ENCODE results near the gene TGIF1. TPM values are rescaled to one million over a fixed set of nuclear protein-coding genes. Genes with fewer than 3 reads are reported as not detected.

TGIF1 gene
- total and polyA plus RNA-seq, 10 of the 15 experiments (the other 5 are each of a cell fraction or from before 2014, with no cell fraction given): 1.8 to 8.5 (median 6.4) TPM

DNA sequence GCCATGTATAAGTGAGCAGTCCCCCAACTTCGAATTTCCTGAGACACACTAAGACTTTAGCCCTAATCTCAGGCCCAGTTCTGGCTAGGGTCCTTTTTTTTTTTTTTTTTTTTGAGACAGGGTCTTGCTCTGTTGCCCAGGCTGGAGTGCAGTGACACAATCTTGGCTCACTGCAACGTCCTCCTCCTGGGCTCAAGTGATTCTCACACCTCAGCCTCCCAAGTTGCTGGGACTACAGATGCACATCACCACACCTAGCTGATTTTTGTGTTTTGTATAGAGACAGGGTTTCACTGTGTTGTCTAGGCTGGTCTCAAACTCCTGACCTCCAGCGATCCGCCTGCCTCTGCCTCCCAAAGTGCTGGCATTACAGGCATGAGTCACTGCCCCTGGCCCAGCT is 23.9 kb upstream of the TGIF1 start (continued):
- TF ChIP-seq, protein P1, sequence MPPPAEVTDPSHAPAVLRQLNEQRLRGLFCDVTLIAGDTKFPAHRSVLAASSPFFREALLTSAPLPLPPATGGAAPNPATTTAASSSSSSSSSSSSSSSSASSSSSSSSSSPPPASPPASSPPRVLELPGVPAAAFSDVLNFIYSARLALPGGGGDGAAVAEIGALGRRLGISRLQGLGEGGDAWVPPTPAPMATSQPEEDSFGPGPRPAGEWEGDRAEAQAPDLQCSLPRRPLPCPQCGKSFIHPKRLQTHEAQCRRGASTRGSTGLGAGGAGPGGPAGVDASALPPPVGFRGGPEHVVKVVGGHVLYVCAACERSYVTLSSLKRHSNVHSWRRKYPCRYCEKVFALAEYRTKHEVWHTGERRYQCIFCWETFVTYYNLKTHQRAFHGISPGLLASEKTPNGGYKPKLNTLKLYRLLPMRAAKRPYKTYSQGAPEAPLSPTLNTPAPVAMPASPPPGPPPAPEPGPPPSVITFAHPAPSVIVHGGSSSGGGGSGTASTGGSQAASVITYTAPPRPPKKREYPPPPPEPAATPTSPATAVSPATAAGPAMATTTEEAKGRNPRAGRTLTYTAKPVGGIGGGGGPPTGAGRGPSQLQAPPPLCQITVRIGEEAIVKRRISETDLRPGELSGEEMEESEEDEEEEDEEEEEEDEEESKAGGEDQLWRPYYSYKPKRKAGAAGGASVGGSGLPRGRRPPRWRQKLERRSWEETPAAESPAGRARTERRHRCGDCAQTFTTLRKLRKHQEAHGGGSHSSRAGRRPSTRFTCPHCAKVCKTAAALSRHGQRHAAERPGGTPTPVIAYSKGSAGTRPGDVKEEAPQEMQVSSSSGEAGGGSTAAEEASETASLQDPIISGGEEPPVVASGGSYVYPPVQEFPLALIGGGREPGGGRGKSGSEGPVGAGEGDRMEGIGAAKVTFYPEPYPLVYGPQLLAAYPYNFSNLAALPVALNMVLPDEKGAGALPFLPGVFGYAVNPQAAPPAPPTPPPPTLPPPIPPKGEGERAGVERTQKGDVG (CRISPR knock-in tag; IDR thresholded peaks at IDR 0.05): no peak
- no peak for TF ChIP-seq MTA2 (IDR thresholded peaks at IDR 0.05; ENCODE audit: low read depth)
- TF ChIP-seq MYB (IDR thresholded peaks at IDR 0.05; ENCODE audit: borderline replicate concordance, low read depth, low read length): no peak
- TF ChIP-seq SIX5 (IDR thresholded peaks at IDR 0.05; ENCODE audit: low read depth, low read length, severe bottlenecking): no peak
- TF ChIP-seq KDM1A (IDR thresholded peaks at IDR 0.05; ENCODE audit: borderline replicate concordance): no peak
- TF ChIP-seq PML (IDR thresholded peaks at IDR 0.05; ENCODE audit: low read length): no peak
- no peak for TF ChIP-seq CREB1 (IDR thresholded peaks at IDR 0.05; ENCODE audit: low read depth)
- no peak for TF ChIP-seq GATAD2B (conservative IDR thresholded peaks at IDR 0.05; ENCODE audit: low read depth)
- no peak for TF ChIP-seq MEF2B (IDR thresholded peaks at IDR 0.05; ENCODE audit: partially characterized antibody, poor library complexity, severe bottlenecking)

DNA sequence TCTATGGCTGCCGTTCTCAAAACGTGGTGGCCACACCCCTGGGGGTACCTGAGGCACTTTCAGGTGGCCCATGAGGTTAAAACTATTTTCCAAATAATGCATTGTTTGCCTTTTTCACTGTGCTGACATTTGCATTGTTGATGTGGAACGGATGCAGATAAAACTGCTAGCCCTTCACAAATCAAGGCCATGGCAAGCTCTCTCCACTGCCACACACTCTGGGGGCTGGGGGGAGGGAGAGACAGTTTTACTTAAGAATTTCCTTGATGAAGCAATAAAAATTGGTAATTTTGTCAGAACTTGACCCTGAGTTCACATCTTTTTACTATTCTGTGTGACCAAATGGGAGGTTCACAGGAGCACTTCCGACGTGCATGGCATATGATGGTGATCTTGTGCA is 22.0 kb upstream of the TGIF1 start:
- Histone ChIP-seq H4K20me1 (ENCODE audit: control insufficient read depth, insufficient read depth) (no peaks in the 10 kb centered on the region), H3K4me2 (ENCODE audit: control insufficient read depth, insufficient read depth) (no peak overlapping the region), H3K9ac (ENCODE audit: control insufficient read depth, insufficient read depth, low read length) (no peak overlapping the region), H3K36me3 (ENCODE audit: control insufficient read depth in 2 of 2, insufficient read depth in 2 of 2, low read length in 1 of 2) (no peaks in the 10 kb centered on the region), H3K4me3 (no peak overlapping the region), H3K4me1 (ENCODE audit: control insufficient read depth, insufficient read depth, low read length) (no peaks in the 10 kb centered on the region), H3K27ac (ENCODE audit: control insufficient read depth, insufficient read depth) (no peak overlapping the region), H3K79me2 (ENCODE audit: control insufficient read depth, insufficient read depth, low read length) (no peaks in the 10 kb centered on the region), H3K9me3 (replicated peaks; ENCODE audit: control insufficient read depth, insufficient read depth, low read length) (no peaks in the 10 kb centered on the region), H2AFZ (ENCODE audit: control insufficient read depth, low read depth, low read length) (no peak overlapping the region), H3K27me3 (replicated peaks in 1 of 2; ENCODE audit: control insufficient read depth in 2 of 2, insufficient read depth in 2 of 2, low read length in 1 of 2) (no peaks in the 10 kb centered on the region)
- POLR2A ChIA-PET: no interaction called here
- SMC1A ChIA-PET (ENCODE audit: uncharacterized antibody, unreplicated experiment): no interaction called here
- intact Hi-C loops (cut with micrococcal nuclease; ENCODE audit: unreplicated experiment) (no loop called here), in situ Hi-C loops (cut with MboI) (no loop called here)
- DNase-seq (ENCODE audit: low read depth, low spot score): no peak
- RAD21 ChIA-PET (ENCODE audit: unreplicated experiment): no interaction called here
- no peak for FAIRE-seq
- no peak for ATAC-seq
- no TSS peak for BruUV-seq (replicated peaks)
- CTCF ChIA-PET: no interaction called here
- 74% methylated on average over 5 of the region's 5 CpGs for WGBS (ENCODE audit: insufficient coverage, insufficient replicate concordance, low lambda C conversion rate, missing lambda C conversion rate)
- TF ChIP-seq ZSCAN29 (IDR thresholded peaks at IDR 0.05): no peak
- TF ChIP-seq ATF3 (IDR thresholded peaks at IDR 0.05; ENCODE audit: borderline replicate concordance, extremely low read depth, low read depth, low read length): no peak
- no peak for TF ChIP-seq BRCA1 (IDR thresholded peaks at IDR 0.05; ENCODE audit: low read depth, low read length)
- TF ChIP-seq LARP7 (IDR thresholded peaks at IDR 0.05): no peak
- TF ChIP-seq, protein P2, sequence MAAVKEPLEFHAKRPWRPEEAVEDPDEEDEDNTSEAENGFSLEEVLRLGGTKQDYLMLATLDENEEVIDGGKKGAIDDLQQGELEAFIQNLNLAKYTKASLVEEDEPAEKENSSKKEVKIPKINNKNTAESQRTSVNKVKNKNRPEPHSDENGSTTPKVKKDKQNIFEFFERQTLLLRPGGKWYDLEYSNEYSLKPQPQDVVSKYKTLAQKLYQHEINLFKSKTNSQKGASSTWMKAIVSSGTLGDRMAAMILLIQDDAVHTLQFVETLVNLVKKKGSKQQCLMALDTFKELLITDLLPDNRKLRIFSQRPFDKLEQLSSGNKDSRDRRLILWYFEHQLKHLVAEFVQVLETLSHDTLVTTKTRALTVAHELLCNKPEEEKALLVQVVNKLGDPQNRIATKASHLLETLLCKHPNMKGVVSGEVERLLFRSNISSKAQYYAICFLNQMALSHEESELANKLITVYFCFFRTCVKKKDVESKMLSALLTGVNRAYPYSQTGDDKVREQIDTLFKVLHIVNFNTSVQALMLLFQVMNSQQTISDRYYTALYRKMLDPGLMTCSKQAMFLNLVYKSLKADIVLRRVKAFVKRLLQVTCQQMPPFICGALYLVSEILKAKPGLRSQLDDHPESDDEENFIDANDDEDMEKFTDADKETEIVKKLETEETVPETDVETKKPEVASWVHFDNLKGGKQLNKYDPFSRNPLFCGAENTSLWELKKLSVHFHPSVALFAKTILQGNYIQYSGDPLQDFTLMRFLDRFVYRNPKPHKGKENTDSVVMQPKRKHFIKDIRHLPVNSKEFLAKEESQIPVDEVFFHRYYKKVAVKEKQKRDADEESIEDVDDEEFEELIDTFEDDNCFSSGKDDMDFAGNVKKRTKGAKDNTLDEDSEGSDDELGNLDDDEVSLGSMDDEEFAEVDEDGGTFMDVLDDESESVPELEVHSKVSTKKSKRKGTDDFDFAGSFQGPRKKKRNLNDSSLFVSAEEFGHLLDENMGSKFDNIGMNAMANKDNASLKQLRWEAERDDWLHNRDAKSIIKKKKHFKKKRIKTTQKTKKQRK (IDR thresholded peaks at IDR 0.05; ENCODE audit: low read depth, low read length): no peak
- no peak for TF ChIP-seq IKZF2 (IDR thresholded peaks at IDR 0.05)
- TF ChIP-seq SIN3A (IDR thresholded peaks at IDR 0.05; ENCODE audit: low read depth, low read length): no peak
- TF ChIP-seq NR2C1 (IDR thresholded peaks at IDR 0.05): no peak
- TF ChIP-seq MEF2B (IDR thresholded peaks at IDR 0.05; ENCODE audit: partially characterized antibody, poor library complexity, severe bottlenecking): no peak
- no peak for TF ChIP-seq CHD1 (IDR thresholded peaks at IDR 0.05; ENCODE audit: low read depth, low read length)

Measured in GM12878 (cell line).